GM19328 (cell line): ENCODE results near the gene CAND1.

Source experiments
- ATAC-seq: cut with Tn5 transposase; IDR thresholded peaks from one replicate; pipeline ENCODE4 v1.9.1; 2021; ENCODE audit warnings: mild to moderate bottlenecking, moderate library complexity; ENCODE audit not compliant: unreplicated experiment

The CAND1 gene

GRCh38 chr12:67280088-67280487 lies 10.9 kb downstream of the CAND1 start:
- ATAC-seq = no peak

GRCh38 chr12:67280572-67280971 lies 11.4 kb downstream of the CAND1 start:
- ATAC-seq = no peak

- no peak for ATAC-seq
Observed at GRCh38 chr12:67284561-67284960, 15.4 kb downstream of the CAND1 start.

- no peak for ATAC-seq
Observed at GRCh38 chr12:67286257-67286656, 17.1 kb downstream of the CAND1 start.

- no peak for ATAC-seq
Observed at GRCh38 chr12:67287311-67287710, 18.2 kb downstream of the CAND1 start.

GRCh38 chr12:67288561-67288960 lies 19.4 kb downstream of the CAND1 start:
- ATAC-seq = no peak

GRCh38 chr12:67290378-67290777 lies 21.2 kb downstream of the CAND1 start:
- no peak for ATAC-seq

GRCh38 chr12:67299526-67299925 lies 30.4 kb downstream of the CAND1 start:
- ATAC-seq = no peak

GRCh38 chr12:67299926-67300325 lies 30.8 kb downstream of the CAND1 start:
- no peak for ATAC-seq

- no peak for ATAC-seq
Observed at GRCh38 chr12:67302162-67302561, 33.0 kb downstream of the CAND1 start.

- ATAC-seq = no peak
Observed at GRCh38 chr12:67305544-67305943, 36.4 kb downstream of the CAND1 start.

GRCh38 chr12:67306712-67307111 lies 37.6 kb downstream of the CAND1 start:
- no peak for ATAC-seq

- no peak for ATAC-seq
Observed at GRCh38 chr12:67315661-67316060, 46.5 kb downstream of the CAND1 start.

- ATAC-seq = no peak
Observed at GRCh38 chr12:67318786-67319185, 49.6 kb downstream of the CAND1 start.

GRCh38 chr12:67319936-67320335 lies 50.8 kb downstream of the CAND1 start:
- ATAC-seq = no peak

- no peak for ATAC-seq
Observed at GRCh38 chr12:67320614-67321295, 51.6 kb downstream of the CAND1 start.

- no peak for ATAC-seq
Observed at GRCh38 chr12:67322580-67322979, 53.4 kb downstream of the CAND1 start.

- ATAC-seq = no peak
Observed at GRCh38 chr12:67323007-67323406, 53.8 kb downstream of the CAND1 start.

- no peak for ATAC-seq
Observed at GRCh38 chr12:67326637-67327036, 57.5 kb downstream of the CAND1 start.

- ATAC-seq = no peak
Observed at GRCh38 chr12:67327466-67327865, 58.3 kb downstream of the CAND1 start.

GRCh38 chr12:67331123-67331522 lies 62.0 kb downstream of the CAND1 start:
- no peak for ATAC-seq

GRCh38 chr12:67331828-67332227 lies 62.7 kb downstream of the CAND1 start:
- no peak for ATAC-seq

- no peak for ATAC-seq
Observed at GRCh38 chr12:67333649-67334048, 64.5 kb downstream of the CAND1 start.
